Stimulated activated CD4-positive, alpha-beta T cell treated with anti-CD3 and anti-CD28 coated beads, Interleukin-15, amount 100 ng/mL, for 48 hours (primary cell): ENCODE measurements around the gene SRRD.

Experiments
- DNase-seq, 2 donors: peaks; one replicate each; pipeline ENCODE4 v3.0.0-alpha.2; 2020; ENCODE audit warnings: low read depth in 2 of 2

SRRD gene

GRCh38 chr22:26483043-26483438 lies 636 bp upstream of the SRRD start:
- no peak for DNase-seq

- DNase-seq: no peak
Measured at GRCh38 chr22:26484360-26484706, 656 bp downstream of the SRRD start.

- no peak for DNase-seq
Measured at GRCh38 chr22:26485013-26485412, 1.3 kb downstream of the SRRD start.

- DNase-seq: no peak
Measured at GRCh38 chr22:26485806-26486390, 2.2 kb downstream of the SRRD start.

- DNase-seq: no peak
Measured at GRCh38 chr22:26486394-26486793, 2.7 kb downstream of the SRRD start.

- no peak for DNase-seq
Measured at GRCh38 chr22:26487996-26488395, 4.3 kb downstream of the SRRD start.

- DNase-seq: no peak
Measured at GRCh38 chr22:26489447-26490036, 5.9 kb downstream of the SRRD start.

GRCh38 chr22:26492220-26492619 lies 8.5 kb downstream of the SRRD start:
- no peak for DNase-seq

- no peak for DNase-seq
Measured at GRCh38 chr22:26494506-26494905, 10.8 kb downstream of the SRRD start.

GRCh38 chr22:26496456-26496855 lies 12.8 kb downstream of the SRRD start:
- no peak for DNase-seq

- DNase-seq: no peak
Measured at GRCh38 chr22:26499188-26499703, 15.6 kb downstream of the SRRD start.

- DNase-seq: no peak
Measured at GRCh38 chr22:26501996-26502395, 18.3 kb downstream of the SRRD start.

GRCh38 chr22:26502688-26503561 lies 19.2 kb downstream of the SRRD start:
- DNase-seq: peak in 1 of 2 donors; percentile 29

GRCh38 chr22:26503758-26504157 lies 20.1 kb downstream of the SRRD start:
- DNase-seq: no peak

GRCh38 chr22:26508148-26508547 lies 24.5 kb downstream of the SRRD start:
- no peak for DNase-seq

- DNase-seq: peak; percentile 84 to 89
Measured at GRCh38 chr22:26512149-26512793, 28.6 kb downstream of the SRRD start, which contains the start of gene TFIP11. TSS of gene TFIP11 (minus strand) at chr22:26512473. CDS start at chr22:26510272, 2,201 bp downstream.

- no peak for DNase-seq
Measured at GRCh38 chr22:26513838-26514237, 30.2 kb downstream of the SRRD start.

GRCh38 chr22:26514419-26515161 lies 30.9 kb downstream of the SRRD start:
- DNase-seq: no peak

- no peak for DNase-seq
Measured at GRCh38 chr22:26515931-26516330, 32.3 kb downstream of the SRRD start.

GRCh38 chr22:26516503-26516902 lies 32.8 kb downstream of the SRRD start:
- no peak for DNase-seq

GRCh38 chr22:26517429-26517828 lies 33.8 kb downstream of the SRRD start:
- no peak for DNase-seq
